Liver (tissue), 9 donors: ENCODE results near the gene PPFIA2. TPM values are rescaled to one million over a fixed set of nuclear protein-coding genes. Genes with fewer than 3 reads are reported as not detected.

Experiments
- DNase-seq: peaks from one replicate; pipeline ENCODE4 v3.0.0-alpha.2; 2017; ENCODE audit warnings: low spot score
- H3K27ac ChIP-seq, 2 donors: one replicate each; pipeline ENCODE4 v1.7.0; 2013; ENCODE audit warnings: inconsistent platforms in 2 of 2, low read length in 2 of 2, control low read depth in 1 of 2, low read depth in 1 of 2, mild to moderate bottlenecking in 1 of 2
- H3K27me3 ChIP-seq, 4 donors: one replicate each; pipeline versions ENCODE4 v1.6.1 to v1.7.0; 2013; ENCODE audit warnings: low read length in 3 of 4, inconsistent platforms in 1 of 4, mild to moderate bottlenecking in 1 of 4, moderate library complexity in 1 of 4; ENCODE audit not compliant: control insufficient read depth in 4 of 4, insufficient read depth in 4 of 4
- H3K36me3 ChIP-seq, 4 donors: one replicate each; pipeline versions ENCODE4 v1.6.1 to v1.7.0; 2013; ENCODE audit warnings: low read length in 3 of 4, mild to moderate bottlenecking in 3 of 4, low read depth in 1 of 4, moderate library complexity in 1 of 4; ENCODE audit not compliant: control insufficient read depth in 4 of 4, insufficient read depth in 3 of 4
- H3K4me1 ChIP-seq, 4 donors: one replicate each; pipeline versions ENCODE4 v1.6.1 to v1.7.0; 2013; ENCODE audit warnings: low read length in 3 of 4, mild to moderate bottlenecking in 3 of 4, moderate library complexity in 1 of 4; ENCODE audit not compliant: control insufficient read depth in 4 of 4, insufficient read depth in 4 of 4
- H3K4me3 ChIP-seq, 3 donors: one replicate each; pipeline versions ENCODE4 v1.6.1 to v1.7.0; 2013; ENCODE audit warnings: low read length in 3 of 3, control low read depth in 1 of 3, low read depth in 1 of 3, mild to moderate bottlenecking in 1 of 3
- H3K9ac ChIP-seq, 2 donors: one replicate each; pipeline ENCODE4 v1.7.0; 2013; ENCODE audit warnings: low read length in 2 of 2, mild to moderate bottlenecking in 2 of 2, moderate library complexity in 2 of 2, control low read depth in 1 of 2, low read depth in 1 of 2
- H3K9me3 ChIP-seq, 4 donors: one replicate each; pipeline versions ENCODE4 v1.6.1 to v1.7.0; 2013; ENCODE audit warnings: low read length in 3 of 4; ENCODE audit not compliant: control insufficient read depth in 4 of 4
- ATF3 ChIP-seq: IDR thresholded peaks from 2 replicates; pipeline ENCODE4 v1.6.1; 2016; ENCODE audit warnings: antibody characterized with exemption
- FOXA1 ChIP-seq: IDR thresholded peaks from 2 replicates; pipeline ENCODE4 v1.6.1; 2016; ENCODE audit warnings: antibody characterized with exemption
- GABPA ChIP-seq, 2 donors: IDR thresholded peaks in 1 of 2; conservative IDR thresholded peaks in 1 of 2; 2 replicates each; pipeline ENCODE4 v1.6.1; 2016; ENCODE audit warnings: antibody characterized with exemption in 2 of 2, mild to moderate bottlenecking in 1 of 2, moderate library complexity in 1 of 2
- HNF4A ChIP-seq, 2 donors: conservative IDR thresholded peaks; 2 replicates each; pipeline ENCODE4 v1.6.1; 2016; ENCODE audit warnings: antibody characterized with exemption in 2 of 2, mild to moderate bottlenecking in 2 of 2
- JUND ChIP-seq, 2 donors: IDR thresholded peaks; 2 replicates each; pipeline ENCODE4 v1.6.1; 2016; ENCODE audit warnings: antibody characterized with exemption in 2 of 2
- RAD21 ChIP-seq, 2 donors: IDR thresholded peaks; 2 replicates each; pipeline ENCODE4 v1.6.1; 2016; ENCODE audit warnings: antibody characterized with exemption in 2 of 2, mild to moderate bottlenecking in 2 of 2
- REST ChIP-seq: IDR thresholded peaks from 2 replicates; pipeline ENCODE4 v1.6.1; 2016; ENCODE audit warnings: antibody characterized with exemption, mild to moderate bottlenecking
- RXRA ChIP-seq, 2 donors: IDR thresholded peaks; 2 replicates each; pipeline ENCODE4 v1.6.1; 2017 to 2018; ENCODE audit warnings: antibody characterized with exemption in 2 of 2, mild to moderate bottlenecking in 1 of 2
- SP1 ChIP-seq: IDR thresholded peaks from 2 replicates; pipeline ENCODE4 v1.6.1; 2018; ENCODE audit warnings: antibody characterized with exemption, mild to moderate bottlenecking
- TAF1 ChIP-seq: conservative IDR thresholded peaks from 2 replicates; pipeline ENCODE4 v1.6.1; 2016; ENCODE audit warnings: antibody characterized with exemption, mild to moderate bottlenecking
- WGBS: extraction: QIAGEN DNeasy Blood & Tissue Kit; methylation state at CpG from one replicate; pipeline ENCODE4 v1.1.7; 2013; 5-methylcytosine and 5-hydroxymethylcytosine counted together
- polyA plus RNA-seq, 2 donors: library from polyadenylated mRNA; stranded (reverse) in 1 of 2; unstranded in 1 of 2; fragments of 200-250 nt in 1 of 2; fragments of >200 nt in 1 of 2; fragmentation: Nextera tagmentation in 1 of 2; extraction: Ambion mirVana in 1 of 2; gene quantifications; one replicate each; pipeline versions ENCODE4 v1.2.1 to v1.2.3, GENCODE V29; 2013 to 2015
- total RNA-seq, 2 donors: library from RNA; depleted of rRNA; stranded (reverse); fragments of >200 nt; gene quantifications; one replicate each; pipeline ENCODE4 v1.2.3, GENCODE V29; 2014
- donor health status: healthy.
- donor health status: healthy.
- donor health status: healthy.
- donor health status: healthy.
- donor health status: healthy.

PPFIA2 gene
- total and polyA plus RNA-seq, 4 donors: 0.05 to 0.50 (median 0.22) TPM; not detected in 1

- no peak for DNase-seq
- 74% methylated on average over 4 of the region's 4 CpGs for WGBS
- TF ChIP-seq JUND (IDR thresholded peaks at IDR 0.05): no peak
- Histone ChIP-seq H3K4me3 (no peak overlapping the region), H3K36me3 (no peaks in the 10 kb centered on the region), H3K27ac (no peak overlapping the region), H3K9me3 (no peaks in the 10 kb centered on the region), H3K27me3 (no peaks in the 10 kb centered on the region), H3K9ac (no peak overlapping the region), H3K4me1 (no peaks in the 10 kb centered on the region)
Observed at GRCh38 chr12:81542065-81543010, 216.8 kb downstream of the PPFIA2 start.

GRCh38 chr12:81541121-81541520 lies 218.0 kb downstream of the PPFIA2 start:
- H3K4me3 ChIP-seq: no peak overlapping the region
- no peak overlapping the region for H3K27ac ChIP-seq
- no peaks in the 10 kb centered on the region for H3K27me3 ChIP-seq
- no peak for TF ChIP-seq RXRA (IDR thresholded peaks at IDR 0.05)
- H3K36me3 ChIP-seq: no peaks in the 10 kb centered on the region
- H3K9ac ChIP-seq: no peak overlapping the region
- no peak for DNase-seq
- H3K4me1 ChIP-seq: no peaks in the 10 kb centered on the region
- H3K9me3 ChIP-seq: no peaks in the 10 kb centered on the region

GRCh38 chr12:81539279-81539678 lies 219.9 kb downstream of the PPFIA2 start:
- Histone ChIP-seq H3K27me3 (no peaks in the 10 kb centered on the region), H3K36me3 (no peaks in the 10 kb centered on the region), H3K9ac (no peak overlapping the region), H3K4me1 (no peaks in the 10 kb centered on the region), H3K27ac (no peak overlapping the region), H3K4me3 (no peak overlapping the region), H3K9me3 (no peaks in the 10 kb centered on the region)
- TF ChIP-seq REST: no peak
- no peak for TF ChIP-seq RAD21 (IDR thresholded peaks at IDR 0.05)
- no peak for TF ChIP-seq ATF3
- no peak for TF ChIP-seq HNF4A (conservative IDR thresholded peaks at IDR 0.05)
- TF ChIP-seq FOXA1: no peak
- no peak for TF ChIP-seq TAF1
- DNase-seq: no peak
- 61% methylated on average over 3 of the region's 3 CpGs for WGBS

GRCh38 chr12:81533054-81533453 lies 226.1 kb downstream of the PPFIA2 start:
- H3K36me3 ChIP-seq: no peaks in the 10 kb centered on the region
- no peak for TF ChIP-seq GABPA (IDR thresholded peaks at IDR 0.05 in 1 of 2, conservative IDR thresholded peaks at IDR 0.05 in 1 of 2)
- TF ChIP-seq SP1: no peak
- no peak overlapping the region for H3K27ac ChIP-seq
- 49% methylated on average over 2 of the region's 2 CpGs for WGBS
- H3K4me3 ChIP-seq: no peak overlapping the region
- H3K9ac ChIP-seq: no peak overlapping the region
- no peak for DNase-seq
- H3K27me3 ChIP-seq: no peaks in the 10 kb centered on the region
- no peaks in the 10 kb centered on the region for H3K4me1 ChIP-seq
- H3K9me3 ChIP-seq: peaks cover 0 to 2% (median 0%) of the 10 kb centered on the region in 4 donors
